ENCODE data around the gene EPHB4. TPM values are rescaled to one million over a fixed set of nuclear protein-coding genes. Genes with fewer than 3 reads are reported as not detected.

Gene EPHB4
- total and polyA plus RNA-seq, 2 of the 8 experiments (the other 6 are each of a cell fraction or from before 2014, with no cell fraction given), result 85.0 to 113 TPM

DNA sequence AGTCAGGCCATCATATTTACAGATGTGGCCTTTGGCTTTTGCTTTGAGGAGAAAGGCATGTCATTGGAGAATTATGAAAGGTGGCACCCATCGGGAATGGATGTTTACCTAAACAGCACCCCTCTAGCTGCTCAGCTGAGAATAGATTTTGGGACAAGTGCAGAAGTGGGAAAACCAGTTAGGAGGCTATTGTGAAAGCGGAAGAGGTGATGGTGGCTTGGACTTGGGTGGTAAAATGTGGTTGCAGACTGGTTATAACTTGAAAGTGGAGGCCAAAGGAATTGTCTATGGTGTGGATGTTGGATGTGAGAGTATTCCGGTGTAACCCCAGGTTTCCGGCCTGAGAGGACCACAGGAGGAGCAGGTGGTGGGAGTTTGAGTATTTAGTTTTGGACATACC, 20.0 kb upstream of the EPHB4 start:
- Histone ChIP-seq H4K8ac (ENCODE audit: extremely low read depth, insufficient read depth, low read length) (no peak overlapping the region), H2BK120ac (replicated peaks; ENCODE audit: low read depth, low read length) (no peak overlapping the region), H3K4ac (replicated peaks; ENCODE audit: insufficient read length, low read depth, low read length) (no peak overlapping the region), H2BK12ac (ENCODE audit: low read depth, low read length) (no peak overlapping the region), H2BK5ac (ENCODE audit: low read depth, low read length) (no peak overlapping the region), H3K56ac (replicated peaks; ENCODE audit: insufficient read length, low read depth, low read length) (no peak overlapping the region), H3K9ac (replicated peaks in 1 of 4; ENCODE audit: extremely low read depth in 1 of 4, low read depth in 3 of 4, low read length in 3 of 4) (no peak overlapping the region), H3K9me3 (ENCODE audit: insufficient read depth in 2 of 2, low read depth in 1 of 2, low read length in 1 of 2) (no peaks in the 10 kb centered on the region), H2BK15ac (ENCODE audit: low read length) (no peak overlapping the region), H3K23me2 (ENCODE audit: low read depth, low read length) (no peaks in the 10 kb centered on the region), H3K4me1 (replicated peaks in 1 of 4; ENCODE audit: control insufficient read depth in 3 of 4, insufficient read depth in 4 of 4, low read length in 3 of 4) (no peaks in the 10 kb centered on the region; a peak in 1 of 7 replicates), H3K27ac (ENCODE audit: low read depth, low read length) (no peak overlapping the region), H4K5ac (ENCODE audit: insufficient read length, low read depth, low read length) (no peak overlapping the region), H3K14ac (ENCODE audit: insufficient read length) (no peak overlapping the region), H3K79me2 (ENCODE audit: control insufficient read depth in 1 of 2, insufficient read depth in 2 of 2, low read length in 2 of 2) (no peaks in the 10 kb centered on the region), H4K91ac (replicated peaks; ENCODE audit: insufficient read length, low read length) (no peak overlapping the region), H2BK20ac (ENCODE audit: low read length) (no peak overlapping the region), H2AK5ac (ENCODE audit: low read depth, low read length) (no peak overlapping the region), H3K36me3 (ENCODE audit: control insufficient read depth in 2 of 4, insufficient read depth in 4 of 4, low read length in 3 of 4) (no peaks in the 10 kb centered on the region), H3K79me1 (ENCODE audit: low read depth, low read length) (no peaks in the 10 kb centered on the region), H3K18ac (ENCODE audit: extremely low read depth, low read length) (no peak overlapping the region), H3K23ac (ENCODE audit: insufficient read length) (no peak overlapping the region), H4K20me1 (replicated peaks in 1 of 2; ENCODE audit: control insufficient read depth in 1 of 2, insufficient read depth in 2 of 2, low read length in 2 of 2) (no peaks in the 10 kb centered on the region), H3K4me2 (ENCODE audit: insufficient read depth in 1 of 2, low read depth in 2 of 2, low read length in 2 of 2) (no peak overlapping the region), H3K27me3 (replicated peaks in 1 of 4; ENCODE audit: control insufficient read depth in 3 of 4, extremely low read depth in 1 of 4, insufficient read depth in 3 of 4, low read length in 3 of 4) (no peaks in the 10 kb centered on the region), H3K4me3 (ENCODE audit: extremely low read depth in 1 of 4, insufficient read depth in 2 of 4, low read depth in 3 of 4, low read length in 4 of 4) (no peak overlapping the region), H2AFZ (ENCODE audit: low read length) (no peak overlapping the region)
- WGBS, 2 experiments (ENCODE audit: extremely low coverage in 1 of 2, insufficient coverage in 1 of 2, insufficient read length in 1 of 2, insufficient replicate concordance in 2 of 2, low coverage in 1 of 2, low lambda C conversion rate in 2 of 2, missing lambda C conversion rate in 1 of 2), result 97% methylated on average over 4 of the region's 4 CpGs; no CpG with 5 or more reads in 1 of the 2 experiments
- ChIA-PET POLR2A (ENCODE audit: partially characterized antibody) (interaction anchor here (2.1 kb wide), 1 partner anchor 20 kb away, joined by 7 read pairs; the partner anchor contains the start of gene EPHB4), CTCF (ENCODE audit: partially characterized antibody) (interaction anchor here (0.5 to 13.9 kb wide), 4 partner anchors 8 to 90 kb away, joined by 3 to 215 read pairs (median 5); no protein-coding TSS in a partner anchor)
- FAIRE-seq (no peak), DNase-seq (ENCODE audit: low read depth in 1 of 2, low spot score in 2 of 2) (no peak)
- no peak for TF ChIP-seq SIX5 (IDR thresholded peaks at IDR 0.05; ENCODE audit: low read depth, low read length)
- TF ChIP-seq JUN (IDR thresholded peaks at IDR 0.05; ENCODE audit: low read depth, low read length), result no peak
- no peak for TF ChIP-seq SAP30 (IDR thresholded peaks at IDR 0.05; ENCODE audit: insufficient read depth, insufficient replicate concordance, low read length)
- TF ChIP-seq SIN3A (conservative IDR thresholded peaks at IDR 0.05 in 1 of 2, IDR thresholded peaks at IDR 0.05 in 1 of 2; ENCODE audit: low read depth in 1 of 2, low read length in 2 of 2), result no peak
- no peak for TF ChIP-seq ASH2L (IDR thresholded peaks at IDR 0.05; ENCODE audit: low read length)
- no peak for TF ChIP-seq BACH1 (IDR thresholded peaks at IDR 0.05; ENCODE audit: low read length)
- TF ChIP-seq CHD2 (IDR thresholded peaks at IDR 0.05; ENCODE audit: low read length), result no peak

Measured in H1 (cell line).